ENCODE data around the gene CENPT.

The CENPT gene

DNA sequence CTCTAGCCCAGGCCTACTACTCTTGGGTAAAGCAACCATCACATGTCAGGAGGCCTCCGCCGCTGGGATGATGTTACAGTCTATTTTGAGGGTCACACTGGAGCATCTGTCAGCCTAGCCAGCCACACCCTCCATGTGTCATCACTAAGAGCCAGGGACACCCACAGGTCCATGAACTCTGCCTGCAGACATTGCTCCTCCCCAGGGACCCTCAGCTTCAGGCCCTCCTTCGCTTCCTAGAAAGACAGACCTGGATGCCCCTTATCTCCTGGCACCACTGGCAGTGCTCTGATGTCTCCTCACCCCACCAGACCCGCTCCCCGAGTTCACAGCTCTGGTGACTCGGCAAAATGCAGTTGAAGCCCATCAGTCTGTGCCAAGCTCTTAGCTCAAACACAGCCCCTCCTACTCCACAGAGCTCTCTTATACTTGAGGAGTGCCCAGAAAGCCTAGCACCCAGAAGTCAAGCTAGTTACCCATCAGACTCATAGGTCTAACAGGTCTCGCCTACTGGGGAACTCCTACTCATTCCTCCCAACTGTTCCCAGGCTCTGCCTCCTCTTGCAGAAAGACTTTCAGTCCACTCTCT lies 47.1 kb downstream of the CENPT start:
- no peak for DNase-seq (ENCODE audit: low spot score)
- TF ChIP-seq, protein P1, sequence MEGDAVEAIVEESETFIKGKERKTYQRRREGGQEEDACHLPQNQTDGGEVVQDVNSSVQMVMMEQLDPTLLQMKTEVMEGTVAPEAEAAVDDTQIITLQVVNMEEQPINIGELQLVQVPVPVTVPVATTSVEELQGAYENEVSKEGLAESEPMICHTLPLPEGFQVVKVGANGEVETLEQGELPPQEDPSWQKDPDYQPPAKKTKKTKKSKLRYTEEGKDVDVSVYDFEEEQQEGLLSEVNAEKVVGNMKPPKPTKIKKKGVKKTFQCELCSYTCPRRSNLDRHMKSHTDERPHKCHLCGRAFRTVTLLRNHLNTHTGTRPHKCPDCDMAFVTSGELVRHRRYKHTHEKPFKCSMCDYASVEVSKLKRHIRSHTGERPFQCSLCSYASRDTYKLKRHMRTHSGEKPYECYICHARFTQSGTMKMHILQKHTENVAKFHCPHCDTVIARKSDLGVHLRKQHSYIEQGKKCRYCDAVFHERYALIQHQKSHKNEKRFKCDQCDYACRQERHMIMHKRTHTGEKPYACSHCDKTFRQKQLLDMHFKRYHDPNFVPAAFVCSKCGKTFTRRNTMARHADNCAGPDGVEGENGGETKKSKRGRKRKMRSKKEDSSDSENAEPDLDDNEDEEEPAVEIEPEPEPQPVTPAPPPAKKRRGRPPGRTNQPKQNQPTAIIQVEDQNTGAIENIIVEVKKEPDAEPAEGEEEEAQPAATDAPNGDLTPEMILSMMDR (IDR thresholded peaks at IDR 0.05; ENCODE audit: extremely low read depth, missing control alignments), result no peak

DNA sequence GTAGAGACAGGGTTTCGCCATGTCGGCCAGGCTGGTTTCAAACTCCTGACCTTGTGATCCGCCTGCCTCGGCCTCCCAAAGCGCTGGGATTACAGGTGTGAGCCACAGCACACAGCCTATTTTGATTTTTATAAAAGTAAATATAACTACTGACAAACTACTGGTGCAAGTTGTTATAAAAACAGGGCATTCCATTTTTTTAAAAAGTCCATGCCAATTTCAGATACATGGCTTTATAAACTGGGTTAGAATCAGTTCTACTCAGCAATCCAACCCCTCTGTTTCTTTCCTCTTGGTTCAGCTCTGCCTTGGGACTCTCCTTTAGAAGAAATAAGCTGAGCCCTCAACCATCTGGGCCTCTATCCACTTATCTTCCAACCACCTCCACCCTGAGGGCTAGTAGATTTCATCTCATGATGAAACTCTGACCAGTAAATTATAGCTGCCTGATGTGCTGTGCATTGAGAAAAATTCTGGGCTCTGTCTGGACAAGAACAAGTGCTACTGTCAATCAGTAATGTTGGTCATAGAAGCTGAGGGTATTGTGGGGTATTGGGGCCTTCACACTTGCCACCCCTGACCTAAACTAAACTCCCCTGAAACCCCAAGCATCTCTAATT lies 51.3 kb downstream of the CENPT start:
- DNase-seq (ENCODE audit: low spot score), result no peak
- TF ChIP-seq, protein P1 (IDR thresholded peaks at IDR 0.05; ENCODE audit: extremely low read depth, missing control alignments), result no peak

DNA sequence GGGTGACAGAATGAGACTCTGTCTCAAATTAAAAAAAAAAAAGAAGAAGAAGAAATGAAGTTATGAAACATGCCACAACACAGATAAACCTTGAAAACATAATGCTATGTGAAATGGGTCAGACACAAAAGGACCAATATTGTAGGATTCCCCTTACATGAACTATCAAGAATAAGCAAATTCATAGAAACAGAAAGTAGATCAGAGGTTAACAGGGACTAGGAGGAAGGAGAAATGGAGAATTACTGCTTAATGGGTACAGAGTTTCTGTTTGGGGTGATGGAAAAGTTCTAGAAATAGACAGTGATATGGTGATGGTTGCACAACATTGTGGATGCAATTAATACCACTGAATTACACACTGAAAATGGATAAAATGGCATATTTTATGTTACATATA lies 57.4 kb downstream of the CENPT start:
- DNase-seq (ENCODE audit: low spot score), result no peak
- TF ChIP-seq, protein P1 (IDR thresholded peaks at IDR 0.05; ENCODE audit: extremely low read depth, missing control alignments), result no peak

DNA sequence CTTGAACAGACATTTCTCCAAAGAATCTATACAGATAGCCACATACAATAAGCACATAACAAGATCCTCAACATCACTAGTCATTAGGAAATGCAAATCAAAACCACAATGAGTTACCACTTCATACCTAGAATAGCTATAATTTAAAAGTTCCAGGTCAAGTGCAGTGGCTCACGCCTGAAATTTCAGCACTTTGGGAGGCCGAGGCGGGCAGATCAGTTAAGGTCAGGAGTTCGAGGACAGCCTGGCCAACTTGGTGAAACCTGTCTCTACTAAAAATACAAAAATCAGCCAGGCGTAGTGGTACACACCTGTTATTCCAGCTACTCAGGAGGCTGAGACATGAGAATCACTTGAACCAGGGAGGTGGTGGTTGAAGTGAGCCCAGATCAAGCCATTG lies 61.0 kb downstream of the CENPT start:
- TF ChIP-seq, protein P1 (IDR thresholded peaks at IDR 0.05; ENCODE audit: extremely low read depth, missing control alignments), result no peak
- no peak for DNase-seq (ENCODE audit: low spot score)

DNA sequence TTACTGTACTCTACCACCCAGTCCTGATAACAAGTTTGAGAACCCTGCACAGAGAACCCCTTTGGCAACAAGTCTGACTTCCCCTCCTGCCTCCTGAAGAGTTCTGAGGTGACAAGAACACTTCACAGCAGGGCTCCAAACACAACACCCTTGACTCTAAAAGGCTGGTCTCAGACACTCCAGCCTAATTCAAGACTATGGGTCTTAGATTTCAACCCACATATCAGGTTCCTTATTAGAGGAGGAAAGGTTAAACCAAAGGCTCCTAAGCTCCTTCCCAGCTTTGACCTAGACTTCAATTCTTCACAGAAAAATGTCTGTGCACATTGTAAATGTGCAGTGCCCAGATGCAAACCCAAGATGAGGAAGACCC lies 64.2 kb downstream of the CENPT start:
- no peak for DNase-seq (ENCODE audit: low spot score)
- TF ChIP-seq, protein P1 (IDR thresholded peaks at IDR 0.05; ENCODE audit: extremely low read depth, missing control alignments), result no peak

DNA sequence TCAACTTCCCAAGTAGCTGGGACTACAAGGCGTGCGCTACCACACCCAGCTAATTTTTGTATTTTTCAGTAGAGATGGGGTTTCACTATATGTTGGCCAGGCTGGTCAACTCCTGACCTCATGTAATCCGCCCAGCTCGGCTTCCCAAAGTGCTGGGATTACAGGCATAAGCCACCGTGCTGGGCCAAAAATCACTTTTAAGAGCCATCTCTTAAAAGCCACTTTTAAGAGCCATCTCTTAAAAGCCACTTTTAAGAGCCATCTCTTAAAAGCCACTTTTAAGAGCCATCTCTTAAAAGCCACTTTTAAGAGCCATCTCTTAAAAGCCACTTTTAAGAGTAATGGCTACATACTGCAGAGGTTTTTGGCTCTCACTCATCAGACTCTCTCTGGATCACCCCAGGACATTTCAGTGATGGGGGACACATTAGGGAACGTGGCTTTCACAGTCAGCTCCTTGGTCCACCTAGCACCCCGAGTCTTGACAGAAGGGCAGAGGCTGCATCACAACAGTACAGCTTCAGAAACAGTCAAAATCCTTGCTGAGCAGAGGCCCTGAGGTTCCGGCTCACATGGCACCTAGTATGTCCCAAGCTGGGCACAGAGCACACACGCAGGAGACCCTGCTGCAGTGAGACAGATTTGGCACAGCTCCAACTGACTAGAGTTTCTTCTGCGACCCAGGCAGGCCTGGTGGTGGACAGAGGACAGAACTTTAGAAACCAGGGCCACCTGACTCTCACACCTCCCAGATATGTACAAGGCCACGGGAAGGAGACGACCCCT lies 64.7 kb downstream of the CENPT start:
- TF ChIP-seq, protein P1 (IDR thresholded peaks at IDR 0.05; ENCODE audit: extremely low read depth, missing control alignments), result no peak
- DNase-seq (ENCODE audit: low spot score), result no peak

DNA sequence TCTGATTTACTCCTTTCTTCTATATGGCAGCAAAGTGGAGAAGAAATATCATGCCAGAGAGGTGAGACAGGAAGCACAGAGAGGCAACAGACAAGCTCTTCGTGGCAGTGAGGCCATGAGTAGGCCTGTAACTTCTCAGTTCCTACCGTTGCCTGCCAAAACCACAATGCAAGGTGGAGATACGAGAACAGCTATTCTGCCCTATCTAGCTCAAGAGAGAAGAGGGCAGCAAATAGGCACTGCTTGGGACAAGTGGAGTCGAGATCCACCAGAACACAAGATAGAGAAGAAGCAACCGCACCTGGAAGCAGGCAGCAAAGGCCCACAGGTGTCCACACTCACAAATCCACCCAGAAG lies 66.0 kb downstream of the CENPT start:
- peak; percentile 25 for DNase-seq (ENCODE audit: low spot score)
- TF ChIP-seq, protein P1 (IDR thresholded peaks at IDR 0.05; ENCODE audit: extremely low read depth, missing control alignments), result no peak

All from GM20000 (cell line).